Endodermal cell (in vitro differentiated cells): ENCODE results near the gene RACK1. TPM values are rescaled to one million over a fixed set of nuclear protein-coding genes. Genes with fewer than 3 reads are reported as not detected.

ENCODE experiments used
- DNase-seq: peaks from one replicate; pipeline ENCODE4 v3.0.0-alpha.2; 2017
- H3K27ac ChIP-seq: 2 replicates; pipeline ENCODE4 v1.5.1; 2013; ENCODE audit warnings: mild to moderate bottlenecking, low read depth, low read length, moderate library complexity
- H3K27me3 ChIP-seq: 2 replicates; pipeline ENCODE4 v1.6.1; 2013; ENCODE audit warnings: mild to moderate bottlenecking, low read length, moderate library complexity; ENCODE audit not compliant: insufficient read depth, control insufficient read depth, poor library complexity, severe bottlenecking
- H3K36me3 ChIP-seq: 2 replicates; pipeline ENCODE4 v1.7.0; 2013; ENCODE audit warnings: mild to moderate bottlenecking, low read length, moderate library complexity; ENCODE audit not compliant: control insufficient read depth, insufficient read depth
- H3K4me1 ChIP-seq: one replicate; pipeline ENCODE4 v1.7.0; 2013; ENCODE audit warnings: low read length; ENCODE audit not compliant: control insufficient read depth, insufficient read depth
- H3K4me3 ChIP-seq: 2 replicates; pipeline ENCODE4 v1.5.1; 2013; ENCODE audit warnings: mild to moderate bottlenecking, low read length, moderate library complexity
- H3K9ac ChIP-seq: 2 replicates; pipeline ENCODE4 v1.6.1; 2013; ENCODE audit warnings: mild to moderate bottlenecking, low read length, moderate library complexity; ENCODE audit not compliant: poor library complexity, severe bottlenecking; ENCODE audit errors: extremely low read depth
- H3K9me3 ChIP-seq: 2 replicates; pipeline ENCODE4 v1.6.1; 2013; ENCODE audit warnings: mild to moderate bottlenecking, low read length, moderate library complexity; ENCODE audit not compliant: control insufficient read depth
- H3K27ac Mint-ChIP-seq: 2 replicates; pipeline ENCODE4 v1.8.0; 2020; ENCODE audit warnings: mixed read lengths
- H3K27me3 Mint-ChIP-seq: 2 replicates; pipeline ENCODE4 v1.8.0; 2021; ENCODE audit warnings: mild to moderate bottlenecking, mixed read lengths; ENCODE audit not compliant: insufficient read depth
- H3K36me3 Mint-ChIP-seq: 2 replicates; pipeline ENCODE4 v1.8.0; 2020; ENCODE audit warnings: low read depth, mixed read lengths
- H3K4me1 Mint-ChIP-seq: 2 replicates; pipeline ENCODE4 v1.8.0; 2020; ENCODE audit warnings: mixed read lengths
- H3K4me3 Mint-ChIP-seq: 2 replicates; pipeline ENCODE4 v1.8.0; 2020; ENCODE audit warnings: mild to moderate bottlenecking, moderate library complexity, mixed read lengths
- H3K9me3 Mint-ChIP-seq: 2 replicates; pipeline ENCODE4 v1.8.0; 2020; ENCODE audit warnings: mild to moderate bottlenecking, mixed read lengths
- WGBS, 2 experiments: methylation state at CpG; one replicate each; pipeline versions ENCODE4 v1.1.5 to v1.1.7; 2013; ENCODE audit warnings: missing lambda C conversion rate in 2 of 2, mixed read lengths in 1 of 2; ENCODE audit not compliant: insufficient coverage in 1 of 2, insufficient read length in 1 of 2; 5-methylcytosine and 5-hydroxymethylcytosine counted together
- total RNA-seq, 2 donors: library from RNA; stranded (reverse); fragmentation: NEBNext Ultra II Directional in 1 of 2; extraction: Animal tissue kit (Norgen Biotek cat#: 25700) in 1 of 2; gene quantifications; 2 replicates in 1 of 2; 3 replicates in 1 of 2; pipeline ENCODE4 v1.2.1, GENCODE V29; 2021
- TF ChIP-seq, protein P1 (sequence below): fragments of 200-600 bp; sonication (generic); conservative IDR thresholded peaks from 2 replicates; pipeline ENCODE4 v1.5.0; 2021; ENCODE audit warnings: antibody characterized with exemption, mild to moderate bottlenecking

Gene RACK1
- total RNA-seq, 2 donors from 2014 or later, result 1,942 to 1,975 TPM

DNA sequence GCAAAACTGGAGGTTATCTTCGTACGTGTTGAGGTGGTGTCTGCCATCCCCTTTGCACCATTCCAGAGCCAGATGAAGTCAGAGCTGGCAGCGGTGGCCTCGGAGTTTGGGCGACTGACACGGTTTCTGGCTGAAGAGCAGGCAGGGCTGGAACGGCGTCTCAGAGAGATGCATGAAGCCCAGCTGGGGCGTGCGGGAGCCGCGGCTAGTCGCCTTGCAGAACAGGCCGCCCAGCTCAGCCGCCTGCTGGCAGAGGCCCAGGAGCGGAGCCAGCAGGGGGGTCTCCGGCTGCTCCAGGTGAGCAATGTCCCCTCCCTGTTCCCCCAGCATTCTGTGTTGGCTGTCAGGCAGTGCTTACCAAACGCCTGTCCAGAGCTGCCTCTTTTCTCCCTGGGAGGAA is 11.1 kb downstream of the RACK1 start:
- 93 to 97% methylated on average over 11 to 18 of the region's 18 CpGs for WGBS, 2 experiments

DNA sequence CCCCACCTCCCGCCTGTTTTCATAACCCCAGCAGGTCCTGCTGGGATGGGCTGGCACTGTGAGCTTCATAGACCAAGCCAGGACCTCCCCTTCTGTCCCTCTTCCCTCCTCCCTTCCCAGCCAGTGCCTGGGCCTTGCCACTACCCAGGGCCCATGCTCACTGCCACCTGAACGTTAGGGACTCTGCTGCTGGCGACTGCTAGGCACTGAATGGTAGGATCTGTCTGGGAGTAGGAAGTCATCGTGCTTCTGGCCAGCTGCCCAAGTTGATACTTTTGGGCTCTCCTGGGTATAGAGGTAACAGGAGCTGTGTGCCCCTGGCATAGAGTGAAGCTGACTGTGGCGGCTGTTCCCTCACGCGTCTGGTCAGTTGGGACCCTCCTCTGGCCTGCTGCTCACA is 12.3 kb downstream of the RACK1 start:
- no peak for DNase-seq
- Mint-ChIP-seq H3K4me1 (no peaks in the 10 kb centered on the region), H3K4me3 (no peak overlapping the region), H3K27ac (peak overlapping the region; percentile 3), H3K36me3 (peaks cover 59% of the 10 kb centered on the region), H3K9me3 (no peaks in the 10 kb centered on the region), H3K27me3 (no peaks in the 10 kb centered on the region)
- H3K27ac ChIP-seq, result no peak overlapping the region
- no peaks in the 10 kb centered on the region for H3K9me3 ChIP-seq
- no peaks in the 10 kb centered on the region for H3K27me3 ChIP-seq
- no peak overlapping the region for H3K9ac ChIP-seq
- H3K4me1 ChIP-seq, result no peaks in the 10 kb centered on the region
- H3K4me3 ChIP-seq, result no peak overlapping the region
- 92 to 100% methylated on average over 2 to 7 of the region's 7 CpGs for WGBS, 2 experiments
- TF ChIP-seq, protein P1, sequence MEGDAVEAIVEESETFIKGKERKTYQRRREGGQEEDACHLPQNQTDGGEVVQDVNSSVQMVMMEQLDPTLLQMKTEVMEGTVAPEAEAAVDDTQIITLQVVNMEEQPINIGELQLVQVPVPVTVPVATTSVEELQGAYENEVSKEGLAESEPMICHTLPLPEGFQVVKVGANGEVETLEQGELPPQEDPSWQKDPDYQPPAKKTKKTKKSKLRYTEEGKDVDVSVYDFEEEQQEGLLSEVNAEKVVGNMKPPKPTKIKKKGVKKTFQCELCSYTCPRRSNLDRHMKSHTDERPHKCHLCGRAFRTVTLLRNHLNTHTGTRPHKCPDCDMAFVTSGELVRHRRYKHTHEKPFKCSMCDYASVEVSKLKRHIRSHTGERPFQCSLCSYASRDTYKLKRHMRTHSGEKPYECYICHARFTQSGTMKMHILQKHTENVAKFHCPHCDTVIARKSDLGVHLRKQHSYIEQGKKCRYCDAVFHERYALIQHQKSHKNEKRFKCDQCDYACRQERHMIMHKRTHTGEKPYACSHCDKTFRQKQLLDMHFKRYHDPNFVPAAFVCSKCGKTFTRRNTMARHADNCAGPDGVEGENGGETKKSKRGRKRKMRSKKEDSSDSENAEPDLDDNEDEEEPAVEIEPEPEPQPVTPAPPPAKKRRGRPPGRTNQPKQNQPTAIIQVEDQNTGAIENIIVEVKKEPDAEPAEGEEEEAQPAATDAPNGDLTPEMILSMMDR, result no peak
- H3K36me3 ChIP-seq, result peaks cover 63% of the 10 kb centered on the region

More for the DNA sequence above, 11.1 kb downstream of the RACK1 start:
- H3K9me3 Mint-ChIP-seq, result no peaks in the 10 kb centered on the region
- TF ChIP-seq, protein P1, result no peak
- H3K9ac ChIP-seq, result no peak overlapping the region
- DNase-seq, result no peak
- no peaks in the 10 kb centered on the region for H3K4me1 Mint-ChIP-seq
- H3K4me1 ChIP-seq, result no peaks in the 10 kb centered on the region
- peaks cover 67% of the 10 kb centered on the region for H3K36me3 Mint-ChIP-seq
- no peak overlapping the region for H3K27ac ChIP-seq
- H3K9me3 ChIP-seq, result no peaks in the 10 kb centered on the region
- H3K27me3 Mint-ChIP-seq, result no peaks in the 10 kb centered on the region
- no peak overlapping the region for H3K4me3 Mint-ChIP-seq
- H3K27me3 ChIP-seq, result no peaks in the 10 kb centered on the region
- H3K27ac Mint-ChIP-seq, result no peak overlapping the region
- H3K4me3 ChIP-seq, result no peak overlapping the region
- peaks cover 65% of the 10 kb centered on the region for H3K36me3 ChIP-seq

DNA sequence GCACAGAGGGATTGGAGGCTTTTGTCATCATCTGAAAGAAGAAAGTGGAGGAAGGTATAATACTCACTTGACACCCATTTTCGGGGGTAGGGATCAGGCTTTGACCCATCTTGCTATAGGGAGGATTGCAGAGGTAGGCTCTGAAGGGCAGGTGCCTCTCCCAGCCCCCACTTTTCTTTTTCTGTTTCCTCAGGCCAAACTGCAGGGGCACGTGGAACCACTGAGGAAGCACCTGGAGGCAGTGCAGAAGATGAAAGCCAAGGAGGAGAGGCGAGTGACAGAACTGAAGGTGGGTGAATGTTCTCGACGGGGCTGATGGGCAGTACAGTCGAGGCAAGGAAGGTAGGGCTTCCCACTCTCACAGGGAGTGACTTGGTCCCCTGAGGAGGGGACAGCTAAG is 13.2 kb downstream of the RACK1 start:
- no peak overlapping the region for H3K27ac Mint-ChIP-seq

More for the DNA sequence above, 13.2 kb downstream of the RACK1 start:
- Histone ChIP-seq H3K9ac (no peak overlapping the region), H3K4me1 (no peaks in the 10 kb centered on the region), H3K9me3 (no peaks in the 10 kb centered on the region), H3K27ac (no peak overlapping the region), H3K27me3 (no peaks in the 10 kb centered on the region), H3K4me3 (no peak overlapping the region), H3K36me3 (peaks cover 57% of the 10 kb centered on the region)
- TF ChIP-seq, protein P1, result no peak
- Mint-ChIP-seq H3K9me3 (no peaks in the 10 kb centered on the region), H3K4me3 (no peak overlapping the region), H3K4me1 (peaks cover 1% of the 10 kb centered on the region), H3K36me3 (peaks cover 52% of the 10 kb centered on the region), H3K27me3 (no peaks in the 10 kb centered on the region)
- WGBS, 2 experiments, result 96 to 97% methylated on average over 5 to 6 of the region's 6 CpGs
- no peak for DNase-seq
